HG03439 (cell line): ENCODE results near the gene NPC1L1.

ENCODE experiments used
- ATAC-seq: cut with Tn5 transposase; IDR thresholded peaks from one replicate; pipeline ENCODE4 v1.9.1; 2021; ENCODE audit warnings: mild to moderate bottlenecking, moderate library complexity; ENCODE audit not compliant: unreplicated experiment

NPC1L1 gene

GRCh38 chr7:44541028-44541869 is at the start of gene NPC1L1:
NPC1L1 (minus strand) TSS chr7:44541330; CDS start chr7:44541259, 71 bp downstream.
- ATAC-seq: no peak

GRCh38 chr7:44590910-44591309 is 49.8 kb upstream of the NPC1L1 start:
- ATAC-seq: no peak

- no peak for ATAC-seq
Measured at GRCh38 chr7:44587843-44588711, 46.9 kb upstream of the NPC1L1 start.

GRCh38 chr7:44583146-44583865 is 42.2 kb upstream of the NPC1L1 start:
- ATAC-seq: no peak

- peak; percentile 91 for ATAC-seq
Measured at GRCh38 chr7:44581879-44582603, 40.9 kb upstream of the NPC1L1 start, which contains the start of gene TMED4. TMED4 (minus strand) TSS chr7:44582231; CDS start chr7:44582206, 25 bp downstream.

- peak; percentile 24 for ATAC-seq
Measured at GRCh38 chr7:44580945-44581878, 40.1 kb upstream of the NPC1L1 start.

GRCh38 chr7:44576228-44576627 is 35.1 kb upstream of the NPC1L1 start:
- ATAC-seq: no peak

- ATAC-seq: no peak
Measured at GRCh38 chr7:44575054-44575453, 33.9 kb upstream of the NPC1L1 start.

GRCh38 chr7:44574287-44574872 is 33.2 kb upstream of the NPC1L1 start:
- no peak for ATAC-seq

GRCh38 chr7:44573464-44574286 is 32.5 kb upstream of the NPC1L1 start, which contains the start of gene DDX56:
DDX56 (minus strand) TSS chr7:44573908; CDS start chr7:44573895, 13 bp downstream.
- ATAC-seq: peak; percentile 92

- ATAC-seq: no peak
Measured at GRCh38 chr7:44572771-44573170, 31.6 kb upstream of the NPC1L1 start.

- no peak for ATAC-seq
Measured at GRCh38 chr7:44569959-44570358, 28.8 kb upstream of the NPC1L1 start.

GRCh38 chr7:44568771-44569560 is 27.8 kb upstream of the NPC1L1 start:
- no peak for ATAC-seq

GRCh38 chr7:44567884-44568283 is 26.8 kb upstream of the NPC1L1 start:
- ATAC-seq: no peak

GRCh38 chr7:44566680-44567079 is 25.6 kb upstream of the NPC1L1 start:
- no peak for ATAC-seq

GRCh38 chr7:44565795-44566559 is 24.8 kb upstream of the NPC1L1 start:
- ATAC-seq: no peak
